HCT116 (cell line): ENCODE data around the gene RERG. TPM values are rescaled to one million over a fixed set of nuclear protein-coding genes. Genes with fewer than 3 reads are reported as not detected.

ENCODE experiments used
- ATAC-seq: fragments of 200-7000 bp; cut with Tn5 transposase; 2 replicates; pipeline ENCODE4 v1.9.1; 2020; ENCODE audit warnings: mild to moderate bottlenecking, moderate library complexity
- BruUV-seq: library from RNA; stranded (reverse); fragments of 400-500 nt; replicated peaks from 2 replicates; lab custom pipeline; 2021; lab: Mats Ljungman, UMichigan
- CTCF ChIA-PET: fragments of 300-600 bp; sonication (Branson Sonifier 250); formaldehyde crosslinking; loops from one replicate; lab custom pipeline; 2021; ENCODE audit warnings: antibody characterized with exemption; lab: Charles Lee
- POLR2A ChIA-PET: fragments of 300-600, 350-600 bp; sonication (Branson Sonifier 250); formaldehyde crosslinking; loops from one replicate; lab custom pipeline; 2021; ENCODE audit warnings: antibody characterized with exemption; lab: Charles Lee
- RAD21 ChIA-PET, 2 experiments: fragments of 300-600 bp; sonication (Branson Sonifier 250); formaldehyde crosslinking; loops; one replicate each; lab custom pipeline; 2023; ENCODE audit warnings: low total read pairs in 2 of 2; ENCODE audit not compliant: uncharacterized antibody in 2 of 2, unreplicated experiment in 2 of 2, low non-redundant PET in 1 of 2; lab: Charles Lee
- DNase-seq: peaks from one replicate; pipeline ENCODE4 v3.0.0-alpha.2; 2010; ENCODE audit warnings: low read depth, low spot score
- H2AFZ ChIP-seq: fragments of 200-600 bp; shearing (Covaris generic), sonication (generic); 2 replicates; pipeline ENCODE4 v1.6.1; 2017; ENCODE audit warnings: low read depth, mixed run types, mixed read lengths, antibody characterized with exemption, low read length; ENCODE audit not compliant: poor library complexity, severe bottlenecking
- H3K27ac ChIP-seq: 2 replicates; pipeline ENCODE4 v1.5.1; 2012; ENCODE audit warnings: low read depth, low read length
- H3K27me3 ChIP-seq: fragments of 200-600 bp; sonication (generic); 2 replicates; pipeline ENCODE4 v1.6.1; 2016; ENCODE audit warnings: mixed run types, low read length, mixed read lengths; ENCODE audit not compliant: insufficient read depth
- H3K36me3 ChIP-seq, 2 experiments: fragments of 200-500 bp in 1 of 2; fragments of 200-600 bp in 1 of 2; sonication (Bioruptor generic) in 1 of 2; sonication (generic) in 1 of 2; 2 replicates each; pipeline versions ENCODE4 v1.5.1 to v1.6.1; 2014 to 2016; ENCODE audit warnings: low read length in 2 of 2, inconsistent platforms in 1 of 2, mixed read lengths in 1 of 2, mixed run types in 1 of 2; ENCODE audit not compliant: insufficient read depth in 2 of 2, control insufficient read depth in 1 of 2
- H3K4me1 ChIP-seq, 2 experiments: fragments of 200-600 bp in 1 of 2; sonication (generic) in 1 of 2; 2 replicates each; pipeline versions ENCODE4 v1.5.1 to v1.6.1; 2012 to 2017; ENCODE audit warnings: low read length in 2 of 2, inconsistent platforms in 1 of 2, mild to moderate bottlenecking in 1 of 2, mixed read lengths in 1 of 2, mixed run types in 1 of 2, moderate library complexity in 1 of 2; ENCODE audit not compliant: insufficient read depth in 2 of 2, control insufficient read depth in 1 of 2
- H3K4me2 ChIP-seq: fragments of 200-600 bp; sonication (generic); 2 replicates; pipeline ENCODE4 v1.6.1; 2017; ENCODE audit warnings: mixed run types, low read length, mixed read lengths
- H3K4me3 ChIP-seq, 2 experiments: fragments of 200-600 bp in 1 of 2; sonication (generic) in 1 of 2; replicated peaks in 1 of 2; 2 replicates each; pipeline ENCODE4 v1.5.1; 2011 to 2016; ENCODE audit warnings: low read length in 2 of 2, control low read depth in 1 of 2, low read depth in 1 of 2, mild to moderate bottlenecking in 1 of 2, mixed read lengths in 1 of 2, mixed run types in 1 of 2
- H3K79me2 ChIP-seq: fragments of 200-600 bp; sonication (generic); 2 replicates; pipeline ENCODE4 v1.6.1; 2017; ENCODE audit warnings: mild to moderate bottlenecking, mixed run types, low read length, moderate library complexity, mixed read lengths; ENCODE audit not compliant: insufficient read depth
- H3K9ac ChIP-seq: fragments of 200-600 bp; sonication (generic); 2 replicates; pipeline ENCODE4 v1.6.1; 2016; ENCODE audit warnings: low read length, mixed read lengths
- H3K9me2 ChIP-seq: fragments of 200-600 bp; sonication (generic), shearing (Covaris generic); 2 replicates; pipeline ENCODE4 v1.6.1; 2017; ENCODE audit warnings: mixed run types, mild to moderate bottlenecking, moderate library complexity; ENCODE audit not compliant: insufficient read depth
- H3K9me3 ChIP-seq, 2 experiments: fragments of 200-500 bp in 1 of 2; fragments of 200-600 bp in 1 of 2; sonication (Bioruptor generic) in 1 of 2; sonication (generic) in 1 of 2; 2 replicates each; pipeline ENCODE4 v1.6.1; 2014 to 2017; ENCODE audit warnings: low read length in 2 of 2, mixed read lengths in 2 of 2, inconsistent platforms in 1 of 2, low read depth in 1 of 2, mild to moderate bottlenecking in 1 of 2, mixed run types in 1 of 2, moderate library complexity in 1 of 2; ENCODE audit not compliant: control insufficient read depth in 1 of 2, insufficient read depth in 1 of 2
- H4K20me1 ChIP-seq: fragments of 200-600 bp; sonication (generic), shearing (Covaris generic); 2 replicates; pipeline ENCODE4 v1.6.1; 2017; ENCODE audit warnings: mixed run types, mild to moderate bottlenecking, moderate library complexity; ENCODE audit not compliant: insufficient read depth
- EGR1 ChIP-seq: IDR thresholded peaks from 2 replicates; pipeline ENCODE4 v1.6.1; 2012; ENCODE audit warnings: low read depth
- ELF1 ChIP-seq: IDR thresholded peaks from 2 replicates; pipeline ENCODE4 v1.6.1; 2012; ENCODE audit warnings: low read depth, borderline replicate concordance
- EZH2phosphoT487 ChIP-seq: fragments of 200-600 bp; IDR thresholded peaks from 2 replicates; pipeline ENCODE4 v1.6.1; 2018; ENCODE audit warnings: antibody characterized with exemption, borderline replicate concordance
- FOSL1 ChIP-seq: IDR thresholded peaks from 2 replicates; pipeline ENCODE4 v1.6.1; 2012; ENCODE audit warnings: low read depth
- JUND ChIP-seq: IDR thresholded peaks from 2 replicates; pipeline ENCODE4 v1.6.1; 2012
- RAD21 ChIP-seq: IDR thresholded peaks from 2 replicates; pipeline ENCODE4 v1.6.1; 2012; ENCODE audit warnings: low read depth, mild to moderate bottlenecking
- SP1 ChIP-seq: IDR thresholded peaks from 2 replicates; pipeline ENCODE4 v1.6.1; 2012; ENCODE audit warnings: low read depth
- TCF7L2 ChIP-seq: IDR thresholded peaks from 2 replicates; pipeline ENCODE4 v1.7.0; 2011; ENCODE audit warnings: borderline replicate concordance, inconsistent platforms; ENCODE audit not compliant: insufficient read depth, insufficient read length; ENCODE audit errors: extremely low read depth
- YY1 ChIP-seq: IDR thresholded peaks from 2 replicates; pipeline ENCODE4 v1.6.1; 2011; ENCODE audit warnings: low read length, low read depth, moderate library complexity, mild to moderate bottlenecking; ENCODE audit not compliant: insufficient replicate concordance; ENCODE audit errors: extremely low read depth
- ZFX ChIP-seq: fragments of 450-650 bp; IDR thresholded peaks from 2 replicates; pipeline ENCODE4 v1.6.1; 2017
- ZNF274 ChIP-seq: fragments of 200-500 bp; sonication (Bioruptor generic); IDR thresholded peaks from 2 replicates; pipeline ENCODE4 v1.6.1; 2014; ENCODE audit warnings: mild to moderate bottlenecking, low read depth, low read length, inconsistent platforms
- intact Hi-C: fragments of 100-400 bp; cut with micrococcal nuclease; formaldehyde crosslinking; loops from 2 replicates; pipeline ENCODE4 v1.10.0; 2022
- total RNA-seq: library from RNA; stranded (reverse); gene quantifications from one replicate; pipeline ENCODE4 v1.2.1, GENCODE V29; 2021; ENCODE audit not compliant: unreplicated experiment
- TF ChIP-seq, protein P1 (sequence below): IDR thresholded peaks from 2 replicates; pipeline ENCODE4 v1.6.1; 2011; ENCODE audit warnings: mild to moderate bottlenecking, low read length, moderate library complexity; ENCODE audit not compliant: insufficient replicate concordance; ENCODE audit errors: extremely low read depth
- TF ChIP-seq, protein P2 (sequence below): IDR thresholded peaks from 2 replicates; pipeline ENCODE4 v1.6.1; 2012
- TF ChIP-seq, protein P3 (sequence below), 3 experiments: fragments of 200-600 bp in 1 of 3; sonication (generic) in 1 of 3; IDR thresholded peaks in 2 of 3; conservative IDR thresholded peaks in 1 of 3; 2 replicates each; pipeline ENCODE4 v1.5.1; 2012 to 2017; ENCODE audit warnings: low read depth in 2 of 3, low read length in 2 of 3, antibody characterized with exemption in 1 of 3, borderline replicate concordance in 1 of 3, control low read depth in 1 of 3, mild to moderate bottlenecking in 1 of 3, mixed read lengths in 1 of 3, mixed run types in 1 of 3, moderate library complexity in 1 of 3; ENCODE audit not compliant: insufficient read depth in 1 of 3

Gene RERG
- total RNA-seq, 1 experiment from 2014 or later = not detected

DNA sequence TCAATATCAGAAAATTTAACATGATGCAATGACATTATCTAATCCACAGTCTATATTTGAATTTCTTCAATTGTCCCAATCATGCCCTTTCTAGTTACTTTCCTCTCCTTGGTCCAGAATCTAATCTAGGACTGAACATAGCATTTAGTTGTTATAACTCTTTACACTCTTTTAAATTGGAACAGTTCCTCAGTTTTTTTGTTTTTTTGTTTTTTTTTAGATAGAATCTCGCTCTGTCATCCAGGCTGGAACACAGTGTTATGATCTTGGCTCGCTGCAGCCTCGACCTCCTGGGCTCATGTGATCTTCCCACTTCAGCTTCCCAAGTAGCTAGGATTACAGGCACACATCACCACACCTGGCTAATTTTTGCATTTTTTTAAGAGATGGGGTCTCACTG lies 63.1 kb downstream of the RERG start:
- BruUV-seq = no TSS peak
- TF ChIP-seq SP1 (no peak), RAD21 (no peak), EGR1 (no peak), ZFX (no peak), FOSL1 (no peak), ELF1 (no peak), ZNF274 (no peak)
- TF ChIP-seq, protein P1, sequence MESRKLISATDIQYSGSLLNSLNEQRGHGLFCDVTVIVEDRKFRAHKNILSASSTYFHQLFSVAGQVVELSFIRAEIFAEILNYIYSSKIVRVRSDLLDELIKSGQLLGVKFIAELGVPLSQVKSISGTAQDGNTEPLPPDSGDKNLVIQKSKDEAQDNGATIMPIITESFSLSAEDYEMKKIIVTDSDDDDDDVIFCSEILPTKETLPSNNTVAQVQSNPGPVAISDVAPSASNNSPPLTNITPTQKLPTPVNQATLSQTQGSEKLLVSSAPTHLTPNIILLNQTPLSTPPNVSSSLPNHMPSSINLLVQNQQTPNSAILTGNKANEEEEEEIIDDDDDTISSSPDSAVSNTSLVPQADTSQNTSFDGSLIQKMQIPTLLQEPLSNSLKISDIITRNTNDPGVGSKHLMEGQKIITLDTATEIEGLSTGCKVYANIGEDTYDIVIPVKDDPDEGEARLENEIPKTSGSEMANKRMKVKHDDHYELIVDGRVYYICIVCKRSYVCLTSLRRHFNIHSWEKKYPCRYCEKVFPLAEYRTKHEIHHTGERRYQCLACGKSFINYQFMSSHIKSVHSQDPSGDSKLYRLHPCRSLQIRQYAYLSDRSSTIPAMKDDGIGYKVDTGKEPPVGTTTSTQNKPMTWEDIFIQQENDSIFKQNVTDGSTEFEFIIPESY = no peak
- H3K4me3 ChIP-seq = no peak overlapping the region
- no peaks in the 10 kb centered on the region for H3K79me2 ChIP-seq
- H3K9me2 ChIP-seq = no peaks in the 10 kb centered on the region
- RAD21 ChIA-PET = no interaction called here
- POLR2A ChIA-PET = no interaction called here
- ATAC-seq (no peak), DNase-seq (no peak)
- no peak overlapping the region for H2AFZ ChIP-seq
- no peaks in the 10 kb centered on the region for H3K4me1 ChIP-seq
- H3K4me2 ChIP-seq = no peak overlapping the region
- no peaks in the 10 kb centered on the region for H4K20me1 ChIP-seq
- H3K9me3 ChIP-seq = no peaks in the 10 kb centered on the region
- CTCF ChIA-PET = no interaction called here
- no peaks in the 10 kb centered on the region for H3K36me3 ChIP-seq
- H3K27me3 ChIP-seq = peaks cover 52% of the 10 kb centered on the region
- H3K9ac ChIP-seq = no peak overlapping the region
- no peak overlapping the region for H3K27ac ChIP-seq
- intact Hi-C loops = no loop called here

DNA sequence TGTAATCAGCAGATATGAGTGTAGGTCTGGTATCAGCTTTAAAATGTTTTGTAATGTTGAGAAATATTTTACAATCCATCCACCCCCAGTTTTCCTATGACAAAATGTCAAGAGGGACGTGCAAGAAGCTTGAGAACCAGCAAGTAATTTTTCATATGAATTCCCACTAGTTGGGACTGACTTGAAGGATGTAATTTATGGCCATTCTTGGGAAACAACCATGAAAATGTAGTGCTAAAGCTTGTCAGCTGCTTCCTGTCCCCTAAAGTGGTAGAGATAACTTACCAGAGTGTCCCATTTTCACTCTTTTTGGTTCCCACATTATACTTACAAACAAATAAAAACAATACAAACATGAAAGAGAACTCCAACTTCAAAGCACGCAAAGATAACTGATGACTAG lies 63.9 kb downstream of the RERG start:
- Histone ChIP-seq H3K9me3 (no peaks in the 10 kb centered on the region), H3K9me2 (no peaks in the 10 kb centered on the region), H3K27ac (no peak overlapping the region), H3K9ac (no peak overlapping the region), H4K20me1 (no peaks in the 10 kb centered on the region), H3K27me3 (peaks cover 52% of the 10 kb centered on the region), H3K79me2 (no peaks in the 10 kb centered on the region), H3K4me3 (no peak overlapping the region), H3K36me3 (no peaks in the 10 kb centered on the region), H3K4me1 (no peaks in the 10 kb centered on the region), H3K4me2 (no peak overlapping the region), H2AFZ (no peak overlapping the region)
- CTCF ChIA-PET = no interaction called here
- RAD21 ChIA-PET = no interaction called here
- POLR2A ChIA-PET = no interaction called here
- no peak for ATAC-seq
- DNase-seq = no peak
- BruUV-seq = no TSS peak
- intact Hi-C loops = no loop called here
- TF ChIP-seq, protein P2, sequence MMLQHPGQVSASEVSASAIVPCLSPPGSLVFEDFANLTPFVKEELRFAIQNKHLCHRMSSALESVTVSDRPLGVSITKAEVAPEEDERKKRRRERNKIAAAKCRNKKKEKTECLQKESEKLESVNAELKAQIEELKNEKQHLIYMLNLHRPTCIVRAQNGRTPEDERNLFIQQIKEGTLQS = no peak
- no peak for TF ChIP-seq EZH2phosphoT487
- no peak for TF ChIP-seq TCF7L2
- TF ChIP-seq JUND = no peak
- no peak for TF ChIP-seq YY1
- TF ChIP-seq, protein P3, sequence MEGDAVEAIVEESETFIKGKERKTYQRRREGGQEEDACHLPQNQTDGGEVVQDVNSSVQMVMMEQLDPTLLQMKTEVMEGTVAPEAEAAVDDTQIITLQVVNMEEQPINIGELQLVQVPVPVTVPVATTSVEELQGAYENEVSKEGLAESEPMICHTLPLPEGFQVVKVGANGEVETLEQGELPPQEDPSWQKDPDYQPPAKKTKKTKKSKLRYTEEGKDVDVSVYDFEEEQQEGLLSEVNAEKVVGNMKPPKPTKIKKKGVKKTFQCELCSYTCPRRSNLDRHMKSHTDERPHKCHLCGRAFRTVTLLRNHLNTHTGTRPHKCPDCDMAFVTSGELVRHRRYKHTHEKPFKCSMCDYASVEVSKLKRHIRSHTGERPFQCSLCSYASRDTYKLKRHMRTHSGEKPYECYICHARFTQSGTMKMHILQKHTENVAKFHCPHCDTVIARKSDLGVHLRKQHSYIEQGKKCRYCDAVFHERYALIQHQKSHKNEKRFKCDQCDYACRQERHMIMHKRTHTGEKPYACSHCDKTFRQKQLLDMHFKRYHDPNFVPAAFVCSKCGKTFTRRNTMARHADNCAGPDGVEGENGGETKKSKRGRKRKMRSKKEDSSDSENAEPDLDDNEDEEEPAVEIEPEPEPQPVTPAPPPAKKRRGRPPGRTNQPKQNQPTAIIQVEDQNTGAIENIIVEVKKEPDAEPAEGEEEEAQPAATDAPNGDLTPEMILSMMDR (IDR thresholded peaks at IDR 0.05 in 2 of 3, conservative IDR thresholded peaks at IDR 0.05 in 1 of 3; ENCODE audit: borderline replicate concordance in 1 of 3, insufficient read depth in 1 of 3, low read depth in 2 of 3, low read length in 2 of 3) = no peak
